Measurements from ENCODE around the gene AKT1.

Gene AKT1

DNA sequence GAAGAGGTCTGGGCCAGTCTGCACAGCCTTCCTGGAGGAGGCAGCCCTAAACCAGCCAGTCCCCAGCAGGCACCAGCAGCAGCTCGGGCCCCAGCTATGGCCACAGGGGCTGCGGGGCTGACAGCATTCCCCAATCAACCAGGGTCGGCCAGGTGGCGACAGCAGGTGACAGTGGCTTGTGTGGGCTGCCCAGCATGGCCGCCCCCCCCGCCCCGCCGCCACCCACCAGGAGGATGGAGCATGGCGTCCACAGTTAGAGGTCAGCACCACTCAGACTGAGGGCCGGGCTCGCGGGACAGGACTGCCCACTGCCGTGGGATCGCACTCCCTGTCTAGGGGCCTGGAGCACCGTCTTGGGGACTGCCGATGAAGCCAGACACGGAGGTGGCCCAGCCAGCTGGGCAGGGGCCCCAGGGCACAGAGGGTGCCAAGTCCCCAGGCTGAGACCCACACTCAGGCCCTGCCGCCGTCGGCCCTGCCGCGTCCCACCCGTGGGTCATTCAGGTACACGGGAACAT lies 15.0 kb downstream of the AKT1 start:
- Mint-ChIP-seq H3K4me3 (no peak overlapping the region), H3K9me3 (no peaks in the 10 kb centered on the region), H3K36me3 (peaks cover 1% of the 10 kb centered on the region), H3K4me1 (no peaks in the 10 kb centered on the region), H3K27me3 (no peaks in the 10 kb centered on the region), H3K27ac (no peak overlapping the region)
- ATAC-seq (ENCODE audit: low read depth) = no peak
- no peak for DNase-seq (ENCODE audit: low spot score in 2 of 2)

DNA sequence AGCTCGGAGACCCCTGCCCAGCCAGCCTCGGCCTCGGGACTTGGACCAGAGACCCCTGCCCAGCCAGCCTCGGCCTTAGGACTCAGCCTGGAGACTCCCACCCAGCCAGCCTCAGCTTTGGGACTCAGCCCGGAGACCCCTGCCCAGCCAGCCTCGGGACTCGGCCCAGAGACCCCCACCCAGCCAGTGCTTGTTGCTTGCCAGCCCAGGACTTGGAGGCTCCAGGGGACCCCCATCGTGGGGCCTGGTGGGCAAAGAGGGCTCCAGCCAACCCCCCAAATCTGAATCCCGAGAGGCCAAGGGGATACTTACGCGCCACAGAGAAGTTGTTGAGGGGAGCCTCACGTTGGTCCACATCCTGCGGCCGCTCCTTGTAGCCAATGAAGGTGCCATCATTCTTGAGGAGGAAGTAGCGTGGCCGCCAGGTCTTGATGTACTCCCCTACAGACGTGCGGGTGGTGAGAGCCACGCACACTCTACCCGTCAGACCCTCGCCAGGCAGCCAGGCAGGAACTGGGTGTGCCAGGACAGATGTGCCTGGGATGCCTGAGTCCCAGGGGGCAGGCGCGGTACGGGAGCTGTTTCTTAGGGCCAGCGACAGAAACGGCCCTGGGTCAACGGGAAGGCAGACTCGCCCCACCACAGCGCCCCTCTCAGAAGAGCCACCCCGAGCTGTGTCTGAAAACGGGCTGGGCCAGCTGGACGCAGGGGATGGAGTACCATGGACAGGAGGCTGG lies 15.6 kb downstream of the AKT1 start:
- Mint-ChIP-seq H3K27ac (no peak overlapping the region), H3K36me3 (peaks cover 1% of the 10 kb centered on the region), H3K27me3 (no peaks in the 10 kb centered on the region), H3K4me3 (no peak overlapping the region), H3K9me3 (no peaks in the 10 kb centered on the region), H3K4me1 (no peaks in the 10 kb centered on the region)
- ATAC-seq (ENCODE audit: low read depth) (no peak), DNase-seq (ENCODE audit: low spot score in 2 of 2) (no peak)

DNA sequence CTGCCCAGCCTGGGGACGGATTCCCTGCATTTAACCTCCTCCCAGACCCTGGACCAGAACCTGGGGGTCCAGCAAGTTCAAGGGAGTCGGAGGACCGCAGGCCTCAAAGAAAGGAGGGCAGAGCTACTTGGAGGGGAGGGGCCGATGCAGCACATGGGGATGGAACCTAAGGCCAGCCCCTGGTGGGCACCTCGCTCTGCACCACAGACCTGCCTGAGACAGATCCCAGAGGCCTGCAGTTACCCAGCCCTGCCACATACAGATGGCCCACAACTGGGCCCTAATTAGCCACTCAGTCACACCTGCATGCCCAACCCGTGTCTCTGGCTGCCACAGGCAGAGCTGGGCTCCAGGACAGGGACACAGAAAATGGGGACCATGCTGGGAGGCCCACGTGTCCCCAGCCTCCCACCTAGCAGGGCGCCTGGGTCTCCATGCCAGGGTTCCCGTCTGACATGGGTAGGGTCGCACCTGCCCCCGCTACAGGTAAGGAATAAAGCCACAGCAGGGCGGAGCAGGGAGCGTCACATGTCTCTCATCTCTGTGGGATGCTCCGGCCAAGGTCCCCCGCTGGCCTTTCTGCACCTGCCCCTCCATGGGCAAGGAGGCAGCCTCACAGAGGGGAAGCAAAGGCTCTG lies 16.7 kb downstream of the AKT1 start:
- H3K36me3 Mint-ChIP-seq = peaks cover 1% of the 10 kb centered on the region
- H3K4me1 Mint-ChIP-seq = no peaks in the 10 kb centered on the region
- no peak overlapping the region for H3K4me3 Mint-ChIP-seq
- no peak overlapping the region for H3K27ac Mint-ChIP-seq
- DNase-seq (ENCODE audit: low spot score in 2 of 2) (no peak), ATAC-seq (ENCODE audit: low read depth) (no peak)
- no peaks in the 10 kb centered on the region for H3K27me3 Mint-ChIP-seq
- no peaks in the 10 kb centered on the region for H3K9me3 Mint-ChIP-seq

DNA sequence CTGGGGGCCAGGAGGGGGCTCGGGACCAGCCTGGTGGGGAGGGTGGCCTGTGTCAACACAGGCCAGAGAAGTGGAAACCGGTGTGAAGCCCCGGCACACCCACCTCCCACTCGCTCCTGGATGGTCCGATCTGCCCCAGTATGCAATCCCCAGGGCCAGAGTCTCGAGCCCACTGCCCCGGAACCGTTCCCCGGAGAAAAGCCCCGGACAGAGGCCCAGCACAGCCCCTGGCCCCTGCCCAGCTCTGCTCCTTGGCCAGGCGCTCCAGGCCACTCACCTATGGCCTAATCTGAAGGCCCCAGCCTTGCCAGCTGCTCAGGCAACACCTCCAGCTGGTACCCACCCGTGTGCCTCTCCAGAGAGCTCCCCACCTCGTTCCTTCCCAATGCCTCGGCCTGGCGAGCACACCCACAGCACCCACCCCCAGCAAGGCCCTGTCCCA lies 17.7 kb downstream of the AKT1 start:
- H3K27ac Mint-ChIP-seq = no peak overlapping the region
- no peaks in the 10 kb centered on the region for H3K4me1 Mint-ChIP-seq
- H3K36me3 Mint-ChIP-seq = peaks cover 3% of the 10 kb centered on the region
- no peaks in the 10 kb centered on the region for H3K27me3 Mint-ChIP-seq
- DNase-seq (ENCODE audit: low spot score in 2 of 2) (no peak), ATAC-seq (ENCODE audit: low read depth) (no peak)
- no peaks in the 10 kb centered on the region for H3K9me3 Mint-ChIP-seq
- no peak overlapping the region for H3K4me3 Mint-ChIP-seq

DNA sequence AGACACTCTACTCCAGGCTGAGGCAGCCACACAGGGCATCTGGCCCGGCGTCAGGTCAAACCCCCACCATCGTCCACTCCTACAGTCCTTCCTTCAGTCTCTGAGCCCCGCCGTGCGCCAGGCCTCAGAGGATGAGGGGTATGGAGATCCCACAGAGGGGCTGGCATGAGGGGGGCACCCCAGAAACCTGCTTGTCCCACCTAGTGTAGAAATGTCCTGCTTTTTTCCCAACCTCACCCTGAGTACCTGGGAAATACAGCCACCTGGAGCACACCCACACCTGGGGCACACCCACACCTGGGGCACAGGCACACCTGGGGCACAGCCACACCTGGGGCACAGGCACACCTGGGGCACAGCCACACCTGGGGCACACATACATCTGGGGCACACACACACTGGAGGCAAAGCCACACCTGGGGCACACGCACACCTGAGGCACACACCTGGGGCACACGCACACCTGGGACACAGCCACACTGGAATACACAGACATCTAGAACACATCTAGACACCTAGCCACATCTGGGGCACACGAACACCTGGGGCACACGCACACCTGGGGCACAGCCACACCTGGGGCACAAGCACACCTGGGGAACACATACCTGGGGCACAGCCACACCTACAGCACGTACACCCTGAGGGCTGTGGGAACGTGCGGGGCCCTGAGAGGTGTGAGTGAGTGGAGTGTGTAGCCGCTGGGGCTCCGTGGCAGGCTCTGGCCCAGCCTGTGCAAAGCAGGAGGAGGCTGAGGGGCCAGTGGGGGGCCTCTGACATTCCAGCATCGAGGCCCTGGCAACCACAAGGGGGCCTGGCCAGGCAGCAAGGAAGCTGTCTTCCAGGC lies 18.4 kb downstream of the AKT1 start:
- Mint-ChIP-seq H3K36me3 (peaks cover 5% of the 10 kb centered on the region), H3K27me3 (no peaks in the 10 kb centered on the region), H3K4me3 (no peak overlapping the region), H3K27ac (no peak overlapping the region), H3K9me3 (no peaks in the 10 kb centered on the region), H3K4me1 (no peaks in the 10 kb centered on the region)
- ATAC-seq (ENCODE audit: low read depth) = no peak
- DNase-seq (ENCODE audit: low spot score in 2 of 2) = no peak

DNA sequence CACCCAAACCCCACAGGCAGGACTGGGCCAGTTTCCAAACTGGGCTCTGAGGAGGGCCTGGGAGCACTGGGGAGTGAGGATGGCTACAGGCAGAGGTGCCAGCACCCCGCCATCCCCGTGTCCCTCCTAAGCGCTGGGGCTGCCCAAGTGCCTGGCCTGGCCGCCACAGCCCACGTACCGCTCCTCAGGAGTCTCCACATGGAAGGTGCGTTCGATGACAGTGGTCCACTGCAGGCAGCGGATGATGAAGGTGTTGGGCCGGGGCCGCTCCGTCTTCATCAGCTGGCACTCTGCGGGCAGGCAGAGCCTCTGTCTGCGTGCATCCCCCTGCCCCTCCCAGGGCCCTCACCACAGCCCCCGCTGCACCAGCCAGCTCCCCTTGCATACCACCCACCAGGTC lies 19.1 kb downstream of the AKT1 start:
- Mint-ChIP-seq H3K9me3 (no peaks in the 10 kb centered on the region), H3K4me3 (no peak overlapping the region), H3K4me1 (no peaks in the 10 kb centered on the region), H3K27ac (no peak overlapping the region), H3K27me3 (no peaks in the 10 kb centered on the region), H3K36me3 (peaks cover 10% of the 10 kb centered on the region)
- ATAC-seq (ENCODE audit: low read depth) (no peak), DNase-seq (ENCODE audit: low spot score in 2 of 2) (no peak)

DNA sequence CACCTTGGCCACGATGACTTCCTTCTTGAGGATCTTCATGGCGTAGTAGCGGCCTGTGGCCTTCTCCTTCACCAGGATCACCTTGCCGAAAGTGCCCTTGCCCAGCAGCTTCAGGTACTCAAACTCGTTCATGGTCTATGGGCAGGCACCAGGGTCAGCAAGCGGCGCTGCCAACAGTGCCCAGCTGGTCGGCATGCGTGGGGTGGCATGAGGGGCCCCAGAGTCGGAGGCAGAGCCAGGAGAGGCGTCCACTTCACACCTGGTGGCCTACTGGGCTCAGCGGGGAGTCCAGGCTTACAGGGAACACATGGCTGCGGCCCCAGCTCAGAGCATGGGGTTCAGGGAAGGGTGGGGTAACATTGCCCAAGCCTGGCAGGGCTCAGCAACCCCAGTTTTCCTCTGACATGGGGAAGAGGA lies 20.5 kb downstream of the AKT1 start:
- Mint-ChIP-seq H3K9me3 (no peaks in the 10 kb centered on the region), H3K36me3 (peaks cover 17% of the 10 kb centered on the region)
- ATAC-seq (ENCODE audit: low read depth) = no peak

DNA sequence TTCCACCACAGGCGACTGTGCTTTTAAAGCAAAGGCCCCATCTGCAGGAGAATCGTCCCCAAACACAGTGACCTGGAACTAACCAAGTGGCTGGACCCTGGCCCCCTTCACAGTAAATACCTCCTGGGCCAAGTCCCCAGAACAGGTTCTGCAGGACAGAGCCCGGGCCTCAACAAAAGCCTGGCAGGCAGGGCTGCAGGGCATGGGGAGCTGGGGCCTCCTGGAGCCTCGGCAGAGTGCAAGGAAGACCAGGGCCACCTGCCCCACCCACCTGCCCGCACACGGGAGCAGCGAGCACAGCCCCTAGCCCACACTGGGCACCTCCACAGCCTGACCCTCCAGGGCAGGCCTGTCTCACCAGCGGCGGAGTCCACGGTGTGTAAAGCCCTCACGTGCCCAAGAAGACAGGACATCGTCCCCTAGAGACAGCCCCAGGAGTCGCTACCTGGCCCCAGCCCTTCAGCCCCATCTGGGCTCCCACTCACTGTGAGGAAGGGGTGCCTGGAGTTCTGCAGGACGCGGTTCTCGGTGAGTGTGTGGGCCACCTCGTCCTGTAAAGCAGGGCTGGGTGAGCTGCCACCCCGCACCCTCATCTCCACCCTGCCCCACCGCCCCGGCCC lies 21.0 kb downstream of the AKT1 start:
- Mint-ChIP-seq H3K36me3 (peaks cover 17% of the 10 kb centered on the region), H3K9me3 (no peaks in the 10 kb centered on the region), H3K4me1 (no peaks in the 10 kb centered on the region), H3K4me3 (no peak overlapping the region), H3K27ac (no peak overlapping the region), H3K27me3 (no peaks in the 10 kb centered on the region)
- ATAC-seq (ENCODE audit: low read depth) (no peak), DNase-seq (ENCODE audit: low spot score in 2 of 2) (no peak)

More for the DNA sequence above, 20.5 kb downstream of the AKT1 start:
- DNase-seq (ENCODE audit: low spot score in 2 of 2) = no peak
- H3K27ac Mint-ChIP-seq = no peak overlapping the region
- no peaks in the 10 kb centered on the region for H3K4me1 Mint-ChIP-seq
- H3K4me3 Mint-ChIP-seq = no peak overlapping the region
- H3K27me3 Mint-ChIP-seq = no peaks in the 10 kb centered on the region

DNA sequence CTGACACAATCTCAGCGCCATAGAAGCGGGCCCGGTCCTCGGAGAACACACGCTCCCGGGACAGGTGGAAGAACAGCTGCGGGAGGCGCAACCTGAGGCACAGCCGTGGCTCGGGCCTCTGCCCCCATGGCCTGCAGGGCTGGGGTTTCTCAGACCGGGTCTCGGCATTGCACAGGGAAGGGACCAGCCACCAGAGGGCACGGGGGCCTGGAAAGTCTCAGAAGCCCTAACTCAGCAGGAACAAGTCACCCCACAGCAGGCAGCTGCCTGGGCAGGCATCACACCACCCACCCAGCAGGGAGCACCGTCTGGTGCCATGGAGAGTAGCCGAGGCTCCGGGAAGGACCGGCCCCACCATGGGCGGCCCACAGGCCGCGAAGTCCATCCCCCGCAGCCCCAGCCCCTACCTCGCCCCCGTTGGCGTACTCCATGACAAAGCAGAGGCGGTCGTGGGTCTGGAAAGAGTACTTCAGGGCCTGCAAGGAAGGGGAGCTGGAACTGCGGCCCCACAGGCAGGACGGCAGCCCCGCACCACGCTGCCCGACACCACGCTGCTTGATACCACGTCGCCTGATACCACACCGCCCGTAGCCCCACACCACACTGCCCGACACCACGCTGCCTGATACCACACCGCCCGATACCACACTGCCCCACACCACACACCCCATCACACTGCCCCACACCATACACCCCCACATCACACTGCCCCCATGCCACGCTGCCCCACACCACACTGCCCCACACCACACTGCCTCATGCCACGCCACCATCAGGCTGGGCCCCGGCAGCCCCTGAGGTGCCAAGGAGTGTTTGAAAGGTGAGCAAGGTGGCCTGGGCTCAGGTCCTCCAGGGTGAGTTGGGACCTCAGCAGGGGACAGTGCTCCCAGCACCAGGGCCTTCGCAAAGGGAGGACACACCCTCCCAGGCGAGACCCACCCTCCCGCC lies 21.8 kb downstream of the AKT1 start:
- no peak overlapping the region for H3K4me3 Mint-ChIP-seq
- peaks cover 1% of the 10 kb centered on the region for H3K4me1 Mint-ChIP-seq
- H3K27ac Mint-ChIP-seq = no peak overlapping the region
- H3K27me3 Mint-ChIP-seq = no peaks in the 10 kb centered on the region
- ATAC-seq (ENCODE audit: low read depth) (no peak), DNase-seq (ENCODE audit: low spot score in 2 of 2) (no peak)
- H3K36me3 Mint-ChIP-seq = peaks cover 17% of the 10 kb centered on the region
- no peaks in the 10 kb centered on the region for H3K9me3 Mint-ChIP-seq

DNA sequence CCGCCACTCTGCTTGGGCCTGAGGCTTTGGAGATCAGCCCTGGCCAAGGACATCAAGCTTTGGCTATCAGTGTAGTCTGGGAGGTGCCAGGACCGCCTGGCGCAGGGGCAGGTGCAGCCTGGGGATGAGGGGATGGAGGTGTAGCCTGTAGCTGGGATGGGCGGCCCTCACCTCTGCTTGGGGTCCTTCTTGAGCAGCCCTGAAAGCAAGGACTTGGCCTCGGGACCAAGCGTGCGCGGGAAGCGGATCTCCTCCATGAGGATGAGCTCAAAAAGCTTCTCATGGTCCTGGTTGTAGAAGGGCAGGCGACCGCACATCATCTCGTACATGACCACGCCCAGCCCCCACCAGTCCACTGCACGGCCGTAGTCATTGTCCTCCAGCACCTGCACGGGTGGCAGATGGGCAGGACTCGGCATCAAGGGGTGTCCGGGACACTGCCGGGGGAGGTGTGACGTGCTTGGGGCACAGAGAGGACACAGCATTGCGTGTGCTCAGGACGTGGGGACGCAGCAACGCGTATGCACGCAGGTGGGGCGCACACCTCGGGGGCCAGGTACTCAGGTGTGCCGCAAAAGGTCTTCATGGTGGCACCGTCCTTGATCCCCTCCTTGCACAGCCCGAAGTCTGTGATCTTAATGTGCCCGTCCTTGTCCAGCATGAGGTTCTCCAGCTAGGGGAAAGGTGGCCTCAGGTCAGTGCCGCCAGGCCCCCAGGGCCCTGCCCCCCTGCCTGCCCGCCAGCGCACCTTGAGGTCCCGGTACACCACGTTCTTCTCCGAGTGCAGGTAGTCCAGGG lies 22.6 kb downstream of the AKT1 start:
- DNase-seq (ENCODE audit: low spot score in 2 of 2) = no peak
- no peak for ATAC-seq (ENCODE audit: low read depth)
- peaks cover 17% of the 10 kb centered on the region for H3K36me3 Mint-ChIP-seq
- H3K4me3 Mint-ChIP-seq = no peak overlapping the region
- no peaks in the 10 kb centered on the region for H3K9me3 Mint-ChIP-seq
- peaks cover 3% of the 10 kb centered on the region for H3K4me1 Mint-ChIP-seq
- H3K27me3 Mint-ChIP-seq = no peaks in the 10 kb centered on the region
- no peak overlapping the region for H3K27ac Mint-ChIP-seq

DNA sequence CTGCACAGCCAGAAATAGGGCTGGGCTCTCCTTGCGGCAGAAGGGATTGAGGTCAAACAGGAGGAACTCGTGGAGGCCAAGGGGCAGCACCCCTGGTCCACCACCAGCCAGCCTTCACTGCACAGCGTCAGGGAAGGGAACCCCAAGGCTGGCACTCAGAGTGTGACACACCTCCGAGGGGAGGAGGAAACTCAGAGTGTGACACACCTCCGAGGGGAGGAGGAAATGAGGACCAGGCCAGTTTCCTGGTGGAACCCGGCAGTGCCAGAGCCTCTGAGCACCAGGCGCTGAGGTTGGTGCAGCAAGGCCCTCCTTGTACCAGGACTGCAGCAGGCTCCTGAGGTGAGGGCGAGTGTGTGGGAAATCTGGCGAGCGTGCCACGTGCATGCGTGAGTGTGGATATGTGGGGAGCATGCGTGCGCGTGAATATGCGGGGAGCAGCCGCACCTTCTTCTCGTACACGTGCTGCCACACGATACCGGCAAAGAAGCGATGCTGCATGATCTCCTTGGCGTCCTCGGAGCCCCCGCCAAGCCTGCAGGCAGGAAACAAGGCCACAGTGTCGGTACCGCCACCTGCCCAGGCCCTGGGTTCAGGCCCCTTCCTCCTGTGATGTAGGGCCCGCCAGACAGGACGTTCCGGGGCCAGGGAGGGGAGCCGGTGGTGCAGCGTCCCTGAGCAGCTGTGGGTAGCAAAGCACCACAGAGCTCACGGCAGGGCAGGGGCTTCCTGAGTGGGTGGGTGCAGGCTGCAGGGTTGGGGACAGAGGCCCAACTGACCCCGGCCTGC lies 23.4 kb downstream of the AKT1 start:
- H3K4me3 Mint-ChIP-seq = no peak overlapping the region
- peaks cover 3% of the 10 kb centered on the region for H3K4me1 Mint-ChIP-seq
- peaks cover 17% of the 10 kb centered on the region for H3K36me3 Mint-ChIP-seq
- no peak for DNase-seq (ENCODE audit: low spot score in 2 of 2)
- no peak for ATAC-seq (ENCODE audit: low read depth)
- H3K27me3 Mint-ChIP-seq = no peaks in the 10 kb centered on the region
- H3K27ac Mint-ChIP-seq = no peak overlapping the region
- no peaks in the 10 kb centered on the region for H3K9me3 Mint-ChIP-seq

DNA sequence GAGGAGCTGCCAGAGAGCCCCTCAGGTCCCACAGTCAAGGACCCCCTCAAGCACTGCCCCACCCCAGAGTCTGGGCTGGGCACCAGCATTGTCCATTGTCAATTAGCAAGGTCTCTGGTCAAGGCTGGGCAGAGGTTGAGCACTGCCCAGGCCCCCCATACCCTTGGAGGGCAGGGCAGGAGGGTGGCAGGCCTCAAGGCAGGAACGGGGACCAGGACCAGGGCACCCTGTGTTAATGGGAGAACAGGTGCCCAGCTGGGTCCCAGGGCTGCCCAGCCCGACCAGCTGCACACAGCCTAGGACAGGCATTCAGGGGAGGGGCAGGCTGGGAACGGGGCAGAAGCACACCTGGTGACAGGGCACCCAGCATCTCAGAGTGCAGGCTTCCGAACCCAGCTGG lies 24.2 kb downstream of the AKT1 start:
- ATAC-seq (ENCODE audit: low read depth) (no peak), DNase-seq (ENCODE audit: low spot score in 2 of 2) (no peak)
- no peaks in the 10 kb centered on the region for H3K27me3 Mint-ChIP-seq
- H3K4me3 Mint-ChIP-seq = no peak overlapping the region
- H3K9me3 Mint-ChIP-seq = no peaks in the 10 kb centered on the region
- H3K27ac Mint-ChIP-seq = no peak overlapping the region
- peaks cover 16% of the 10 kb centered on the region for H3K36me3 Mint-ChIP-seq
- peaks cover 3% of the 10 kb centered on the region for H3K4me1 Mint-ChIP-seq
